ENCODE results near the gene PLCXD1.
"Not testable (repeated sequence)": the region's sequence is repeated elsewhere in the genome, so short reads cannot be mapped to it uniquely, and the experiment has no call there.

PLCXD1 gene

DNA sequence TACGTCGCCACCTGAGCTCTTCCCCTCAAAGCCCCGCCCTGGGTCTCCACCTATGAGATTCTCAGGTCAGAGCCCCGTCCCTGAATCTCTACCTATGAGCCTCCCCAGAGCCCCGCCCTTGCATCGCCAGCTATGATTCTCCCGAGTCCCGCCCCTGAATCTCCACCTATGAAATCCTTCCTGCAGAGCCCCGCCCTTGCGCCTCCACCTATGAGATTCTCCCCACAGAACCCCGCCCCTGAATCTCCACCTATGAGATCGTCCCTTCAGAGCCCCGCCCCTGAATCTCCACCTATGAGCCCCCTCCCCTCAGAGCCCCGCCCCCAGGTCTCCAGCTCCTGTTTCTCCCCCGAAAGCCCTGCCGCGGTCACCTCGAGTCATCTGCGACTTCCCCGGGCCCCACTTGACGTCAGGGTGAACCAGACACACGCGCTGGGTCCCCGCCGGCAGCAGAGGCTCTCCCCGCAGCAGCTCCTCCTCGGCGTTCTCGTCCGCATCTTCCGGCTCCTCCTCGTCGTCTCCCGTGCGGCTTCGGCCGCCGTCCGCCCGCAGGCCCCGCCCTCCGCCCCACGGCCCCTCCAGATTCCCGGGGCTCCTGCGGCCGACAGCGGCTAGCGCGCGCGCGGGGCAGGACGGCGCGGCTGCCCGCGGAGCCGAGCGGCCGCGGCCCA, 37.0 kb downstream of the PLCXD1 start:
- no peak for DNase-seq

DNA sequence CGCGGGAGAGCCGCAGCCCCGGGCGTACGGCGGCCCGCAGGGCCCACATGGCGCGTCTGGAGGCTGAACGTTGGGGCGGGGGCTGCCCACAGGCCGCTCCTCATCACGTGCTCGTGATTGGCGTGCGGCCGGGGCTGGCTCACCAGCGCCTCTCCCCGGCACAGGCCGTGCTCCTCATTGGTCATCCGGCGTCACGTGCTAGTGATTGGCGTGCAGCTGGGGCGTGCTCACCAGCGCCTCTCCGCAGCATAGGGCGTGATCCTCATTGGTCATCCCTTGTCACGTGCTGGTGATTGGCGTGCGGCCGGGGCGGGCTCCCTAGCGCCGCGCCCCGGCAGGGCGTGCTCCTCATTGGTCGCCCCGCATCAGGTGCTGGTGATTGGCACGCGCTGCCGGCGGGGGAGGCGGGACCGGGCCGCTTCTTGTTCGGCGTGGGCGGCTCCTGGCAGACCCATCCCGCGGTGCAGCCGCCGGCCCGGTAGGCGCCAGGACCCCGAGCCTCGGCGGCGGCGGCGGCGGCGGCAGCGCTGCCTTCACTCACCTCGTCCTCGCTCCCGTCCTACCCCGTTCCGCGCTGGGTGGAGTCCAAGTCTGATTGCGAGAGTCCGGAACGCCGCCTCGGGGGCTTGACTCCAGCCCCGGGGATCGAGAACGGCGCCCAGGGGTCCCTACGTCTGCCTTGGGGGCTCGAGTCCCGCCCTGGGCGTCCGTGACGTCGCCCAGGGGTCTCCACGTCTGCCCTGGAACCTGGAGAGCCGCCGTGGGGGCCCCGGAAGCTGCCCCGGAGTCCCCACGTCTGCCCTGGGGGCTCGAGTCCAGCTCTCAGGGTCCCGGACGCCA, 37.8 kb downstream of the PLCXD1 start, which contains the start of gene GTPBP6:
Gene GTPBP6 (minus strand): TSS at position 58 of the 840 bp plus-strand sequence. CDS start 9 bp downstream, at position 49.
- no peak for DNase-seq

DNA sequence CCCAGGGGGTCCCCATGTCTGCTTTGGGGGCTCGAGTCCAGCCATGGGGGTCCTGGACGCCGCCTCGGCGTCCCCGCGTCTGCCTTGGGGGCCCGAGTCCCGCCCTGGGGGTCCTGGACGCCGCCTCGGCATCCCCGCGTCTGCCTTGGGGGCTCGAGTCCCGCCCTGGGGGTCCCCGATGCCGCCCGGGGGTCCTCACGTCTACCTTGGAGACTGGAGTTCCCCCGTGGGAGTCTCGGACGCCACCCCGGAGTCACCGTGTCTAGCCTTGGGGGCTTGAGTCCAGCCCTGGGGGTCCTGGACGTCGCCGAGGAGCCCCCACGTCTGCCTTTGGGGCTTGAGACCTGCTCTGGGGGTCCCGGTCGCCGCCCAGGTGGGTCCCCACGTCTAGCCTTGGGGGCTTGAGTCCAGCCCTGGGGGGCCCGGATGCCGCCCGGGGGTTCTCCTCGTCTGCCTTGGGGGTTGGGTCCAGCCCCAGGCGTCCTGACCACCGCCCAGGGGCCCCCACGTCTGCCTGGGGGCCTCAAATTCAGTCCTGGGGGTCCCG, 38.5 kb downstream of the PLCXD1 start:
- no peak for DNase-seq

DNA sequence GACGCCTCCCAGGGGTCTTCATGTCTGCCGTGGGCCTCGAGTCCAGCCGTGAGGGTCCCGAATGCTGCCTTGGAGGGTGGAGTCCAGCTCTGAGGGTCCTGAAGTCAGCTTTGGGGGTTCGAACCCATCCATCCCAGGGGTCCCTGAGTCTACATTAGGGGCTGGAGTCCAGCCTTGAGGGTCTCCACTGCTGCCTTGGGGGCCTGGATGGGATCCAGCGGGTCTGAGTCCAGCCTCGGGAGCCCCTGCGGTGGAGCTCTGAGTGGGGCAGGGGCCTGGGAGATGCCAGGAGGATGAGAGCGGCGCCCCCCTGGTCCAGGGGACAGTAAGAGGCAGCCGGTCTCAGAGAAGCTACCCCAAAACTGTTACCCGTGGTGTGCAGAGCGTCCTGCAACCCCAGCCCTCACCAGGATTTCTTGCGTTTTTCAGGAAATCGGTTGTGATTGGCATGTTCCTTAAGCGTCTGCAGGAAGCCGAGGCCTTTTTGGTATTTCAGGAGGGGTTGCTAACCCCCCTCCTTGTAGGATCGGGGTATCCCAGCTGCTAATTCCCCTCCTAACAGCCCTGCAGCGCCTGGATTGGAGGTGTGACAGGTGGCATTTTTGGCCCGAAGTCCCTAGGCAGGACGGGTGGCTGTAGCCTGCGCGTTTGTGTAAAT, 39.1 kb downstream of the PLCXD1 start:
- no peak for DNase-seq

DNA sequence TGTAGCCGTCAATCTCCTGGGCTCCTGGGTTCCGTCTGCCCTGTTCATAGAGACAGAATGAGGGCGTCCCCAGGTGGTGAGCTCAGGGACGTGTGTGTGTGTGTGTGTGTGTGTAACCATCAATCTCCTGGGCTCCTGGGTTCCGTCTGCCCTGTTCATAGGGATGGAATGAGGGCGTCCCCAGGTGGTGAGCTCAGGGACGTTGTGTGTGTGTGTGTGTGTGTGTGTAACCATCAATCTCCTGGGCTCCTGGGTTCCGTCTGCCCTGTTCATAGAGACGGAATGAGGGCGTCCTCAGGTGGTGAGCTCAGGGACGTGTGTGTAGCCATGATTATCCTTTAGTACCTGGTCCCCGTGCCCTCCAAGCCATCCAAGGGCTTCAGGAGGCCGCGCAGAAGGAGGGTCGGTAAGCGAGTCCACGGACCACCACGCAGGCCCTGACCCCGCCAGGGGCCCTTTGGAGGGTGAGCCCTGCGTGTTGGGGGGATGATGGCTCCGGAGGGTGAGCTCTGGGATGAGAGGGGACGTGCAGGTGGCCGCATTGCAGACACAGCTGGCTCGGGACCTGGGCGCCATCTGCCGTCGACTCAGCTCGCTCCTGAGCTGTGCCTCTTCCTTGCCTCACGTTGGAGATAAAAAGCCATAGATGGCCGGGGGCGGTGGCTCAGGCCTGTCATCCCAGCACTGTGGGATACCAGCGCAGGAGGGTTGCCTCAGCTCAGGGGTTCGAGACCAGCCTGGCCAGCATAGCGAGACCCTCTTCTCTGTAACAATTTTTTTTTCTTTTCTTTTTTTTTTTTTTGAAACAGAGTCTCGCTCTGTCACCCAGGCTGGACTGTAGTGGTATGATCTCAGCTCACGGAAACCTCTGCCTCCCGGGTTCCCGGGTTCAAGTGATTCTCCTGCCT, 42.8 kb downstream of the PLCXD1 start:
- DNase-seq: no peak

DNA sequence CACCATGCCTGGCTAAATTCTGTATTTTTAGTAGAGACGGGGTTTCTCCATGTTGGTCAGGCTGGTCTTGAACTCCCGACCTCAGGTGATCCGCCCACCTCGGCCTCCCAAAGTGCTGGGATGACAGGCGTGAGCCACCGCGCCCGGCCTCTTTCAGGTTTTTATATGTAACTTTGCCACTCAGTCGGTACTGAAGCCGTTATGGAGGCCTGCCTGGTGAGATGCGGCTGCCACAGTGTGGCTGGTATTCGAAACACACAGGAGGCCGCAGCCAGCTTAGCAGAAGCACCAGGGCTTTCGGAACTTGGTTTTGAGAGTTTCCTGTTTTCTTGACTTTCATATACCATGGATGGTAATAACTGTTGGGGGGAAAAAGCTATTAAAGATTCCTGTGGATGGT, 43.5 kb downstream of the PLCXD1 start:
- not testable (repeated sequence) for DNase-seq

DNA sequence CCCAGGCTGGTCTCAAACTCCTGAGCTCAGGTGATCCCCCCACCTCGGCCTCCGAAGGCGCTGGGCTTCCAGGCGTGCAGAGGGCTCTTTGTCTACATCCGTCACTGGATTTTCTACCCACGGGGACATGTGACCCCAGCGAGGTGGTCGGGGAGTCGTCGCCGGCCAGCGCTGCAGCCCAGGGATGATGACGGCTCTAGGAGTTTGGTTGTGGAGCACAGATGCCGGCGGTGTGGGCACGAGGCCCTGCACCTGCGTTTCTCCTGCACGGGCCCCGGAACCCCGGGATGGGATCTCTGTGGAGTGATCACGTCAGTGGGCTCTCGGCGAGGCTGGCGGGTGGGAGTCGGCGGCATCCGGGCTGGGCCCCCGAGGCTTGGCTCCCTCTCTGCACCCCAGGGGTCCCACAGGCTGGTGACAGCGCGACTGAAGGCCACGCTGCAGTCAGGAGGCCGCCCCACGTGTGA, 46.5 kb downstream of the PLCXD1 start:
- no peak for DNase-seq

DNA sequence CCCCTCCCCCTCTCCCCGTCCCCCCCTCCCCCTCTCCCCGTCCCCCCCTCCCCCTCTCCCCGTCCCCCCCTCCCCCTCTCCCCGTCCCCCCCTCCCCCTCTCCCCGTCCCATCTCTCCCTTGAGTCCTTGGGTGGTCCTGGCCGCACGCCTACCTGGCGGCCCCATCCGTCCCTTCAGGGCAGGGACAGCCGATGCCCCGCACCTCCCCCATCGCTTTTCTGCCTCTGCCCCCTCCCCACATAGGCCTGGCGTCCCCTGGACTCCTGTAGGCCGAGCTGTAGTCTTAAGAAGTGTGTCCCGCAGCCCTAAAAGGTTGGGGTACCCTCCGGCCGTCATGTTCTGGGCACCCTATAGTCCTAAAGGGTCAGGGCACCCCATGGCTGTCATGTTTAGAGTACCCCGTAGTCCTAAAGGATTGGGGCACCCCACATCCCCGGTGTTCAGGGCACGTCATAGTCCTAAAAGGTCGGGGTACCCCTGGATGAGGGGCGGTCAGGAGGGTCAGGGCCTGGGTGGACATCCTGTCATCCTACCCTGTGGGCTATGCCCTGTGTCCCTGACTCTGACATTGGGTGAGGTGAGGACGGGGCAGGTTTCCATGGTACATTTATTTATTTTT, 48.2 kb downstream of the PLCXD1 start:
- DNase-seq: no peak

DNA sequence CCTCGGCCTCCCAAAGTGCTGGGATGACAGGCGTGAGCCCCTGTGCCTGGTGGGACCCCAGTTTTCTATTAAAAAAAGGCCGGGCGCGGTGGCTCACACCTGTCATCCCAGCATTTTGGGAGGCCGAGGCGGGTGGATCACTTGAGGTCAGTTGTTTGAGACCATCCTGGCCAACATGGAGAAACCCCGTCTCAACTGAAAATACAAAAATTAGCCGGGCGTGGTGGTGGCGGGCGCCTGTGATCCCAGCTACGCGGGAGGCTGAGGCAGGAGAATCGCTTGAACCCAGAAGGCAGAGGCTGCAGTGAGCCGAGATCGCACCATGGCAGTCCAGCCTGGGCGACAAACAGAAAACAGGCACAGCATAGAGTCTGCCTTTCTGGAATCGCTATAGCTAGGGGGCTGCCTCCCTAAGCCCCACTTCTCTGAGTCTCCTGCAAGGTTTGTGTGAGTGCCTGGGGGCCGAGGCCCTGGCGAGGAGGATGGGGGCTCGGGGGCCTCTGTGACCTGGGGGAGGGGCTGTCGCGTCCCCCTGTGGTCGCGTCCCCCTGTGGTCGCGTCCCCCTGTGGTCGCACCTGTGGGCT, 49.1 kb downstream of the PLCXD1 start:
- not testable (repeated sequence) for DNase-seq

DNA sequence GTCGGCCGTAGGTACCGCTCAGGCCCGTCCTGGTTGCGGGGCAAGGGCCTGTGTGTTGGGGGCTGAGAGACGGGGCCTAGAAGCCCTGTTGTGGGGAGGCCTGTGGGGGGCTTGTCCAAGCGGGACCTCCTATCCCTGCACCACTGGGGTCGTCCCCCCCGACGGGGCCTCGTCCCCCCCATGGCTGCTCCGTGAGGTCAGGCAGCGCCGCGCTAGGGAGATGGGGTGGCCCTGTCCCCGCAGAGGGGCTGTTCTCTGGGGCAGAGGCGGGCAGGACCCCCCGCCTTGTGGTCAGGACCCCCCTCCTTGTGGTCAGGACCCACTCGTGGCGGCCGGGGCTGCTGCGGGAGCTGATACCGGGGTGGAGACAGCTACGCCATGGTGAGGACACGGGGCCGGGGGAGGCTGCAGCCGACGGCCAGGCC, 49.6 kb downstream of the PLCXD1 start:
- no peak for DNase-seq

DNA sequence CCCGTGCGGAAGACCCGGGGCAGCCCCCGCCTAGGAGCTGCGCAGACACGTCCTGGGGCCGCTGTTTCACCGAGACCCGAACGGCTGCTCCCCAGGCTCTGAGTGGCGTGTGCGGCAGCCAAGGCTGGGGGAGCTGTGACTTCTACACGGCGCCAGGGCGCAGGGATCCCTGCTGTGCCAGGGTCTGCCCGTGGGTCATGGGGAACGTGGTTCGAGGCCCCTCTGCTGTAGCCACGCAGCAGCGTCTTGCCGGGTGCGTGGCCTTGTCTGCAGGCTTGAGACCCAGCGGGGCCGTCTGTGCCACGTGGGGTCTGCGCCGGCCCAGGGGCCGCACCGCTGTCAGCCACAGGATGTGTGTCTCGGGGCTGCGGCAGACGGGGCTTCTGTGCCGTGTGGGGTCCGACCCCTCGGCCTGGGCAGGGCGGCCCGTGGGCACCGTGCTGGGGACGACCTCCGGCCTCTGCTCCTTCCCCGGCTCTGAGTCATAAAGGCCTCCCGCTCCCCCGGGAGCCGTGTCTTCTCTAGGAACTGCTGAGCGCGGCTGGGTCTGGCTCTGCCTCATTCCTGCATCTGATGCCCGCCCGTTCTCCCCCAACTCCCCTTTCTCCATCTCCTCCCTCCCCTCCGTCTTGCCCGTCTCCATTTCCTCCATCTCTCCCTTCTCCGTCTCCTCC, 50.1 kb downstream of the PLCXD1 start:
- DNase-seq: no peak

DNA sequence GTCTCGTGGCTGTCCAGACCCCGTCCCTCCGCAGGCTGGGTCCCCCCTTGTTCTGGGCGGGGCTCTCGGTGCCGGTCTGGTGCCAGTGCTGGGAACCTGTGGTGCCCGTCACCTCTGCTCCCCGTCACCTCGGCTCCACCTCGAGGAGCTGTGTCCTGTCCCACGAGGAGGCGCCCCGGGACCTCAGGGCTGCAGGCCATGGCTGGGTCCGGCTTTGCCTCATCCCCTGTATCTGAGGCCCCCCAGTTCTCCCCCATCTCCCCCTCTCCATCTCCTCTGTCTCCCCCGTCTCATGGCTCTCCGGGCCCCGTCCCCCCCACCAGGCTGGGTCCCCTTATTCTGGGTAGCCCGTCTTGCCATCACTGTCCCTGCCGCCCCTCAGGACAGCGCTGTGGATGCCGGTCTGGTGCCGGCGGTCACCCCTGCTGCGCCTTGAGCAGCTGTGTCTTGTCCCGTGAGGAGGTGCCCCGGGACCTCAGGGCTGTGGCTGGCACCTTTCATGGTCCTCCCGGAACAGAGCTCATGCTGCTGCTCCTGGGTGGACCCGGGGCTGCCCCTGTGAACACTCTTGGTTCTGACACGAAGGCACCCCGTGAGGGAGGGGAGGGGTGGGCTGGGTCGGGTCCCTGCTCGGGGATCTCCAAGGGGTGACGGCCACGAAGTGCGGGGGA, 50.8 kb downstream of the PLCXD1 start:
- DNase-seq: no peak

DNA sequence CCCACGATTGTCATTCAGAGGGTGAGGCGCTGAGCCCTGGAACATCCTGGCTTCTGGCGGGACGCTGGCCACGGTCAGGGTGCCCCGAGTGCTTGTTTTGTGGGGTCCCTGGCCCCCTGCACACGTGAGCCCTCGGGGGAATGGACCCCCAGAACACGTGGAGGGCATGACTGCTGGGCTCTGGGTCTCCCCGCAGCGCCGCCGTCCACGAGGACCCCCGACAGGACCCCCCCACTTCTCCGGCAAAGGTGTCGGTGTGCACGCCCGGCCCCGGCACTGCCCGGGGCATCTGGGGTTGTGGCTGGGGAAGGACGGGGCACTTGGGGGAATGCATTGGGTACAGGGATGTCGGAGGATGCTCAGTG, 51.3 kb downstream of the PLCXD1 start:
- DNase-seq: no peak

DNA sequence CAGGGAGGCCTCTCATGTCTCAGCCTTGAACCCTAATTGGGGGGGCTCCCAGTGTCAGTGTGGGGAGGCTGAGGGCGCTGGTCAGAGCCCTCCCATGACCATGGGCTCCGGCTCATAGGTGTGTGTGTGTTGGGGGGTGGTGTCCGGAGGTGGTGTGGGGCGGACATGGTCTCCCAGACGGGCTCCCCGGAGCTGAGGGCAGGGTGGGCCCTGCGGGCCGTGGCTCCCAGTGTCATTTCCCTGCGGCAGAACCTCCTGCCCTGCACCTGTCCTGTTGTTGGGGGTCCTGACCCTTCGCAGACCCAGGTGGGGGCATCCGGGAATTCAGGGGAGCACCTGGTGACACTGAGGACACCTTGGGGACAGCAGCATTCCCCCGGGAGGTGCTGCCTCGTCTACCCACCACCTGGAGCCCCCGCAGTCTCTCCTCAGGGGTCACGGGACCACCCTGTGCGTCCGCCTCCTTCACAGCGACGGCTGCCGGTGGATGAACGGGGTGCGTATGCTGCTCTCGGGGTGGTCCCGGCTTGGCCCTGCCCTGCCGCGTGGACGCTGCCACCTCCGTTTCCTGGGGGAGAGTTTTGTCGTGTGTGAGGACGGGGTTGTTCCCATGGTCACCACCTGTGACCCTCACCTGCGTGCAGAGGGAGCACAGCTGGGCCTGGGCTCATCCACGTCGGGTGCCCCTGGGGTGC, 51.9 kb downstream of the PLCXD1 start:
- no peak for DNase-seq

DNA sequence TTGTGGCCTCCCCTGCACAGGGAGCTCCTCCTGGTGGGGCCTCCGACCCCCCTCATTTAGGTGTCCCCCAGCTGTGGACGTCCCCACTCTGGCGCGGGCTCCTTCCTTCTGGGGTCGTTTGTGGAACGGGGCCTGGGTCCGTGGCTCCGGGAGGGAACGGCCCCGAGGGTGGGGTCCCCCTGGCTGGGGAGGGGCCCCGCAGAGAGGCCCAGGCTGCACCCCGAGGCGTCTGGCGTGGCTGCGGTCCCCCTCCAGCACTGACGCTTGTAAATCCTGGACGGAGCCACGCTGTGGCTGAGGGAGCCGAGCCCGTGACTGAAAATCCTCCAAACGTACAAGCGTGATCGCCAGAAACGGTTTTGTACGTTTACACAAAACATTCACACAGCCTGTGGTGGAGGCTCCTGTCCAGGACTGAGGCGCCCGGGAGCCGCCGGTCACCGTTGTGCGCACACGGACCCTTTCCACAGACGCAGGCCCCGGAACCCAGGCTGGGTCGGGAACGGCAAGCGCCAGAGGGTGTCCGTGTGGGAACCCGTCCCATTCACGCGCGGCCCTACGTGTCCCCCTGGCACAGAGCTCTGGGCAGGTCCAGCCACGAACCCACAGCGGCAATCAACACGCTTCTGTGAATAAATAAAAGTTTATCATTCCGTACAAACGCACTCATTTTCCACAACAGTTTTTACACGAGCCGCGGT, 52.6 kb downstream of the PLCXD1 start:
- DNase-seq: no peak

DNA sequence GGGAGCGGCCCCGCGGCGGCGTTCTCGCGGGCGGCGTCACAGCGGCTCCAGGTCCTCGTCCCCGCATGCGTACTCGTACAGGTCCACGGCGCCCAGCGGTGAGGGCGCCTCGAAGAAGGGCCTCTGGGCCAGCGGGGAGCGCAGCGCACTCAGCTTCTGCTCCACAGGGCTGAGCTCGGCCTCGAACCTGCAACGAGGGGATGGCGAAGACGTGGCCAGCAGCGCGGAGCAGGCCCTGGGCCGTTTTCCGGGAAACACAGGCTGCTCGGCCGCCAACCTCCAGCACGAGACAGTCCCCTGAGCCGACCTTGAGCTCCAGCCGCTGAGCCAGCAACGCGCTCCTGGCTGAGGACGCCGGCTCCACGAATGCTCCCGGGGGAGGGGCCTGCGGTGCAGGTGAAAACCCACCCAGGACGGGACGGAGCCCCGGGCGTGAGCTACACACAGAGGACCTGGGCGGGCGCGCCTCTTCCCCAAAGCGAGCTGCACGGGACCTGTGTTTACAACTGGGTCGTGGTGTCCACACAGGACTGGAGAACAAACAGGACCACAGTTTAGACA, 53.2 kb downstream of the PLCXD1 start:
- DNase-seq: no peak

DNA sequence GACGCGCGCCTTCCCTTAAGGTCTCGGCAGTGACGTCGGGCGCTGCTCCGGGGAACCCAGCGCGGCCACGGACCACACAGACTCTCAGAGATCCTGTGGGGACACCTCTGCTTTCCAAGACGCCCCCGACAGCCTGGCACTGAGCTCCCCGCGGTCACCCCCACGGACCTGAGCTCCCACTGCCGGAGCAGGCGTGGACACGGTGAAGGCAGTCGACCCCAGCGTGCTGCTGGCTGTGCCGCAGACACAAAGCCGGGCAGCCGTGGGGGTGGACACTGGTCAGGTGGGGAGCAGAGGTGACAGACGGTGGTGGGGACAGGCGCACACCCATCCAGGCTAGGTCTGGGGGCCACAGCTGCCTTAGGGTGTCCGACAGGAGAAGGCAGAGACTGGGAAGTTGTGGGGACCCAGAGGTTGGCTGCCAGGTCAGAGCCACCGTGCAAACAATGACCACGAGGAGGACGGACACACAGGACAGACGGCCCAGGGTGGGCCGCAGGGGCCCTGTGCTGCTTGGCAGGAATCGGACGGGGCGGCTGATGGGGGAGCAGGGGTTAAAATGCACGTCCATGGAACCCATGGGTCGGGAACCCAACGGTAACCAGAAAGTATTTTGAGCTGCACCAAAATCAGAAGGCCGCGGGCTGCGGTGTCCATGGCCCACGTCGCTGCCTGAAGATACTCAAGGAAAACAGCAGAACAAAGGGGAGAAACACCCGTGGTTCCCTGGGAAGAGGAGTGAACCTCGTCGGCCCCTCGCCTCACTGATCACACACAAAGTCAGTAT, 54.0 kb downstream of the PLCXD1 start:
- no peak for DNase-seq

DNA sequence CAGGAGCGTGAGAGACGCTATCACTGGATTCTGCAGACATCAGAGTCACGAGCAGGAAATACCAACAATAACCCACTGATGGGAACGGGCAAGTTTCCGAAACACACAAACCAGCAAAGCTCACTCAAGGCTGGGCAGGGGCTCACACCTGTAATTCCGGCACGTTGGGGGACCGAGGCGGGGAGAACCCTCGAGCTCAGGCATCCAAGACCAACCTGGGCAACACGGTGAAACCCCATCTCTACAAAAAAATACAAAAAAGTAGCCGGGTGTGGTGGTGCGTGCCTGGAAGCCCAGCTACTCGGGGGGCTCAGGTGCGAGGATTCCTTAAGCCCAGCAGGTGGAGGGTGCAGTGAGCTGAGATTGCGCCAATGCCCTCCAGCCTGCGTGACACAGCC, 54.6 kb downstream of the PLCXD1 start:
- DNase-seq: no peak
